ENCODE measurements around the gene KLHL3. TPM values are rescaled to one million over a fixed set of nuclear protein-coding genes. Genes with fewer than 3 reads are reported as not detected.
"Not testable (repeated sequence)": the region's sequence is repeated elsewhere in the genome, so short reads cannot be mapped to it uniquely, and the experiment has no call there.

KLHL3 gene
- total RNA-seq, 1 donor from 2014 or later = 1.2 TPM

DNA sequence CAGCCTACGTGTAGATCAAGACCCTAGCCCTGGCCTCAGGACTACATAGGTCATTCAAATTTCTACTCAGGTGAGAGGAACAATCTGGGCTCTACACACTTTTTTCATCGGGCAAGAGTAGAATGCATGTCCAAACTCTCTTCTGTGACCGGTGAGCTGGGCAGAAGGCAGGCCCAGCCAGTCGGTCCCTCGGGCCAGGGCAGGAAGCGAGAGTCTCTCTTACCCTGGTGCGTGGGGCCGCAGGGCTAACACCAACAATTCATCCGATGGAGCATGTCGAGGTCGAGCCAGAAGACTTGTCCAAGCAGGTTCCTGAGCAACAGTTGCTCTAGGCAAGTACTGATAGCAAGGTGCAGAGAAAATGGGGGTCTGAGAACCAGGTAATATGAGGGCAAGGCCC is 88.5 kb downstream of the KLHL3 start:
- Mint-ChIP-seq H3K27ac (no peak overlapping the region), H3K4me3 (no peak overlapping the region), H3K27me3 (ENCODE audit: insufficient read depth) (peaks cover 3% of the 10 kb centered on the region), H3K9me3 (no peaks in the 10 kb centered on the region), H3K4me1 (ENCODE audit: low read depth) (no peaks in the 10 kb centered on the region), H3K36me3 (ENCODE audit: low read depth) (no peaks in the 10 kb centered on the region)
- intact Hi-C loops (cut with micrococcal nuclease) = no loop called here
- DNase-seq (ENCODE audit: low spot score) = no peak

DNA sequence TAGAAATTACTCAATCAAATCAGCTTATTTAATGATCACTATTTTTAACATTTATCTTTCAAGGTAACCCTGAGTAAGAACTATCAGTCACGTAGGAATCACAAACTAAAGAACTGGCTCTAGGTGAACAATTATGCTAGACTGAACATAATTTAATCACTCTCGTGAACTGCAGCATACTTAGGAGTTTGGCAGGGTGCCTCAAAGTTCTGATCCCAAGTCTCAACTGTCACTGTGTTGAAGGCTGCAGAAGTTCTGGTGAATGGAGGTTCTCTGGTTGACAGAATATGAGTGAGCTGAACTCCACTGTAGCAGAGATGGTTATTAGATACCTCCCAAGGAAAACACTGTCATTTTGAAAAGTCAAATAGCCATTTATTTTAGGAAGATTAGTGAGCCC is 89.1 kb downstream of the KLHL3 start:
- intact Hi-C loops (cut with micrococcal nuclease) = no loop called here
- H3K27ac Mint-ChIP-seq = no peak overlapping the region
- H3K9me3 Mint-ChIP-seq = no peaks in the 10 kb centered on the region
- H3K27me3 Mint-ChIP-seq (ENCODE audit: insufficient read depth) = peaks cover 3% of the 10 kb centered on the region
- DNase-seq (ENCODE audit: low spot score) = no peak
- H3K4me3 Mint-ChIP-seq = no peak overlapping the region
- H3K36me3 Mint-ChIP-seq (ENCODE audit: low read depth) = no peaks in the 10 kb centered on the region
- H3K4me1 Mint-ChIP-seq (ENCODE audit: low read depth) = no peaks in the 10 kb centered on the region

- intact Hi-C loops (cut with micrococcal nuclease); H3K36me3 Mint-ChIP-seq (ENCODE audit: low read depth); H3K27me3 Mint-ChIP-seq (ENCODE audit: insufficient read depth); H3K9me3 Mint-ChIP-seq; H3K4me1 Mint-ChIP-seq (ENCODE audit: low read depth); H3K4me3 Mint-ChIP-seq; H3K27ac Mint-ChIP-seq; DNase-seq (ENCODE audit: low spot score): not testable (repeated sequence)
Measured at GRCh38 chr5:137643081-137643480, 92.8 kb downstream of the KLHL3 start.

GRCh38 chr5:137642091-137642490 is 93.8 kb downstream of the KLHL3 start:
- intact Hi-C loops (cut with micrococcal nuclease) = no loop called here
- DNase-seq (ENCODE audit: low spot score) = no peak
- no peak overlapping the region for H3K4me3 Mint-ChIP-seq
- H3K4me1 Mint-ChIP-seq (ENCODE audit: low read depth) = no peaks in the 10 kb centered on the region
- H3K9me3 Mint-ChIP-seq = no peaks in the 10 kb centered on the region
- peaks cover 3% of the 10 kb centered on the region for H3K27me3 Mint-ChIP-seq (ENCODE audit: insufficient read depth)
- no peak overlapping the region for H3K27ac Mint-ChIP-seq
- H3K36me3 Mint-ChIP-seq (ENCODE audit: low read depth) = no peaks in the 10 kb centered on the region

DNA sequence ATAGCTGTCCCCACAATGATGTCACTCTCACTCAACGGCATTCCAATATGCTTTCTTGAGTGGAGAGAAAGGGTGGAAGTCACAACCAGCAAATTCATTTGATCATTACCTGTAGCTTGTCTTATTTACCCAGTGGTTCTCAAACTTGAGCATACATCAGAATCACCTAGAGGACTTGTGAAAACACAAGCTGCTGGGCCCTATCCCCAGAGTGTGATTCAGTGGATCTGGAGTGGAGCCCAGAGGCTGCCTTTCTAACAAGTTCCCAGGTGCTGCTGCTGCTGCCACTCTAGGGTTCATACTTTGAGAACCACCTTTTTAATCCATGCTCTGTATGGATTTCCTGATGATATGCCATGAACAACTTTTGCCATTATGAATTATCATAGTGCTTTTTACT is 94.7 kb downstream of the KLHL3 start:
- Mint-ChIP-seq H3K4me3 (no peak overlapping the region), H3K36me3 (ENCODE audit: low read depth) (no peaks in the 10 kb centered on the region), H3K27ac (no peak overlapping the region), H3K4me1 (ENCODE audit: low read depth) (no peaks in the 10 kb centered on the region), H3K27me3 (ENCODE audit: insufficient read depth) (peaks cover 3% of the 10 kb centered on the region), H3K9me3 (no peaks in the 10 kb centered on the region)
- no peak for DNase-seq (ENCODE audit: low spot score)
- intact Hi-C loops (cut with micrococcal nuclease) = no loop called here

GRCh38 chr5:137639645-137640044 is 96.2 kb downstream of the KLHL3 start:
- Mint-ChIP-seq H3K27me3 (ENCODE audit: insufficient read depth) (no peaks in the 10 kb centered on the region), H3K4me1 (ENCODE audit: low read depth) (no peaks in the 10 kb centered on the region), H3K9me3 (no peaks in the 10 kb centered on the region), H3K4me3 (no peak overlapping the region), H3K36me3 (ENCODE audit: low read depth) (no peaks in the 10 kb centered on the region), H3K27ac (no peak overlapping the region)
- DNase-seq (ENCODE audit: low spot score) = no peak
- intact Hi-C loops (cut with micrococcal nuclease) = no loop called here

DNA sequence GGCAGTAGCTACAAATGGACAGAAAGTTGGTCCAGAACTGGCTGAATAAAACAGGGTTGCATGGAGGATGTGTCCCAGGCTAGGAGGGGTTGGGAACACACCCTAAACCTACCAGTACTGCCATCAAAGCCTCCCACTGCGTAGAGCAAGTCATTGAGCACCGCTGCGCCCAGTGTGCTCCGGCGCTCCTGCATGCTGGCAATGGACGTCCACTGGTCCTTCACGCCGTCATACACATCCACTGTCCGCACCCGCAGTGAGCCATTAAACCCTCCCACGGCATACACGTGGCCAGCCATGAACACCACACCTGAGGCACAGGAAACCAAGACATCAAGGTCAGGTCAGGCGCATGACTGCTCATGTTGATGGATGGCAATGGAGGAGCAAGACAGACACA is 97.0 kb downstream of the KLHL3 start:
- Mint-ChIP-seq H3K27me3 (ENCODE audit: insufficient read depth) (no peaks in the 10 kb centered on the region), H3K27ac (no peak overlapping the region), H3K9me3 (no peaks in the 10 kb centered on the region), H3K4me3 (no peak overlapping the region), H3K36me3 (ENCODE audit: low read depth) (no peaks in the 10 kb centered on the region), H3K4me1 (ENCODE audit: low read depth) (no peaks in the 10 kb centered on the region)
- intact Hi-C loops (cut with micrococcal nuclease) = no loop called here
- no peak for DNase-seq (ENCODE audit: low spot score)

DNA sequence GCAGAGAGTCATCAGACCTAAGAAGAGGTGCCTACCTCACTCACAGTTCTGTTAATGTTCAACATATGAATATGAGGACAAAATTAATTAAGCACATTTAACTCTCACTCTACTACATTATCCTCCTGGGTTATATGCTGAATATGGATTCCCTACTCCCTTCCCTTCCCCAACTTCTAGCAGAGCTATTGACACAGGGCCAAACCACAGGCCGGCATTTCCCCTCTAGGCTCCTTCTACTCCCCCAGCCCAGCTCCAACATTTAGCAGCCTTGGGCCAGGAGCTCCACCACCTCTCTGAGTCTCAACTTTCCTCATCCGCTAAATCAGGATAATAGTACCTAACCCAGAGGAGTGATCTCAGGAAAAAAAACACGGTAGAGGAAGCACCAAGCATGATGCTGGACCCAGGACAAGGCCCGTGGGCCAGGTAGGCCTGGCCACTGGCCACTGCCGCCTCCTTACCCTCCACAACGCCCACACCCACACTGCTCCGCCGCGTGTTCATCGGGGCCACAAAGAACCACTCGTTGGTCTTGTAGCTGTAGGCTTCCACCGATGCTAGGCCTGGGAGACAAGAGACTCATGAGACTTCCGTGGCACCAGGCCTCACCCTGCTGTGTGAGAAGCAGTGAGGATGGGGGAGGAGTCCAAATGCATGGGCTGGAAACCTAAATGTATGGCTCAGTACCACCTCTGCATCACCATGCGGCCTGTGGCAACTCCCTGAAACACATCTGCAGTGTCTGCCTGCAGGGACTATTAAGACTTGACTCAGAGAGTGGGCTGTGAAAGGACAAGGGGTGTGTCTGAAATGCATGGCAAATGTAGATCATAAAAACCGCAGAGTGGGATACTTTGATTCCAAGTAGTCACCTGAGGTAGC is 98.8 kb downstream of the KLHL3 start:
- no peaks in the 10 kb centered on the region for H3K4me1 Mint-ChIP-seq (ENCODE audit: low read depth)
- H3K27me3 Mint-ChIP-seq (ENCODE audit: insufficient read depth) = no peaks in the 10 kb centered on the region
- no peaks in the 10 kb centered on the region for H3K9me3 Mint-ChIP-seq
- H3K27ac Mint-ChIP-seq = no peak overlapping the region
- no peak overlapping the region for H3K4me3 Mint-ChIP-seq
- no peak for DNase-seq (ENCODE audit: low spot score)
- intact Hi-C loops (cut with micrococcal nuclease) = no loop called here
- H3K36me3 Mint-ChIP-seq (ENCODE audit: low read depth) = no peaks in the 10 kb centered on the region

- no peak for DNase-seq (ENCODE audit: low spot score)
- H3K27ac Mint-ChIP-seq = no peak overlapping the region
- H3K36me3 Mint-ChIP-seq (ENCODE audit: low read depth) = no peaks in the 10 kb centered on the region
- no peaks in the 10 kb centered on the region for H3K9me3 Mint-ChIP-seq
- intact Hi-C loops (cut with micrococcal nuclease) = no loop called here
- no peaks in the 10 kb centered on the region for H3K27me3 Mint-ChIP-seq (ENCODE audit: insufficient read depth)
- H3K4me3 Mint-ChIP-seq = no peak overlapping the region
- no peaks in the 10 kb centered on the region for H3K4me1 Mint-ChIP-seq (ENCODE audit: low read depth)
Measured at GRCh38 chr5:137636099-137636498, 99.8 kb downstream of the KLHL3 start.

DNA sequence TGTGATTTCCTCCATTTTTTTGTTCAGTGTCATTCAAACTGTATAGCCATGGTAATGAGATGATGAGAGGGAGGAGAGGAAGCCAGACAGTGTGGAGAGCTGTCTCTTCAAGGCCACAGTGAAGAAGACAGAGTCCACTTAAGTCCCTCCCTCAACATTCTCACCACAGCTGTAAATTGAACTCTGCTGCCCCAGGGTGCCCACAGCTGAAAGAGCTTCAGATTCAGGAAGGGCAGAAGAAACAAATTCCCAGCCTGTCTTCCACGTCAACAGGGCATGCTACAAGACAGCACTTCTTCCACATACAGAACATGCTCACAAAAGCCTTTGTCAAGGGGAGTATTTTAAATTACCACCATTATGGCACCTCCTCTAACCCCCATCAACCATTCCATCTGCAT is 100.4 kb downstream of the KLHL3 start:
- Mint-ChIP-seq H3K4me3 (no peak overlapping the region), H3K4me1 (ENCODE audit: low read depth) (no peaks in the 10 kb centered on the region), H3K27me3 (ENCODE audit: insufficient read depth) (no peaks in the 10 kb centered on the region), H3K27ac (no peak overlapping the region), H3K36me3 (ENCODE audit: low read depth) (no peaks in the 10 kb centered on the region), H3K9me3 (no peaks in the 10 kb centered on the region)
- intact Hi-C loops (cut with micrococcal nuclease) = no loop called here
- DNase-seq (ENCODE audit: low spot score) = no peak

DNA sequence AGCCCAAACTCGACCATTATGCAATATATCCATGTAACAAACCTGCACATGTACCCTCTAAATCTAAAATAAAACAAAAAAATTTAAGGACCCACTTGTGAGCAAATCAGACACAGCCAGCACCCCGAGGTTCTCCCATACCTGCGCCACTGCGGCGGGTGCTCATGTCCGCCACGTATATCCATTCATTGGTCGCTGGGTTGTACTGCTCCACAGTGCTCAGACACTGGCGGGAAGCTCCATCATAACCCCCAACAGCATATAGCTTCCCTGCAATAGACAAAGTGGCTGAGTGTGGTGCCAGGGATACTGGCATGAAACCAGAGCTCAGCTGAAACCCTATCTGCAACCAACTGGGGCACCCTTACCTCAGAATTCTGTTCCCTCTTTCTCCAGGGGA is 102.0 kb downstream of the KLHL3 start:
- no peak for DNase-seq (ENCODE audit: low spot score)
- no peaks in the 10 kb centered on the region for H3K27me3 Mint-ChIP-seq (ENCODE audit: insufficient read depth)
- no peak overlapping the region for H3K27ac Mint-ChIP-seq
- no peaks in the 10 kb centered on the region for H3K36me3 Mint-ChIP-seq (ENCODE audit: low read depth)
- H3K4me3 Mint-ChIP-seq = no peak overlapping the region
- no peaks in the 10 kb centered on the region for H3K4me1 Mint-ChIP-seq (ENCODE audit: low read depth)
- intact Hi-C loops (cut with micrococcal nuclease) = no loop called here
- H3K9me3 Mint-ChIP-seq = no peaks in the 10 kb centered on the region

GRCh38 chr5:137632716-137633115 is 103.2 kb downstream of the KLHL3 start:
- H3K4me3 Mint-ChIP-seq = no peak overlapping the region
- intact Hi-C loops (cut with micrococcal nuclease) = no loop called here

DNA sequence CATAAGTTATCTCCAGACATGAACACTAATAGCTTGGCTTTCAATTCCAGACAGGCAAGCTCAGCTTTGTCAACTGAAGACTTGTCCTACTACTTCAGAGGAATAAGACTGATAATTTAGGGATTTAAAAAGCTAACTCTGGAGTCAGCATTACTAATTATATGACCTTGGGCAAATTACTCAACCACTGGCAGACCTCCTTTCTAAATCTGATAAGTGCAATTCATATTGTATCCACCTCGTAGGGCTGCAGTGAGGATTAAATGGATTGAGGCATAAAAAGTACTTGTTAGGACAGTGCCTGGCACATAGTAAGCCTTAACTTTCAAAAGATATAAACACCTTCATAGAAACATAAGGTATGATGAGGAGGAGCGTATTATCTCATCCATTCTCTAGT is 104.4 kb downstream of the KLHL3 start:
- H3K9me3 Mint-ChIP-seq = no peaks in the 10 kb centered on the region
- DNase-seq (ENCODE audit: low spot score) = no peak
- H3K36me3 Mint-ChIP-seq (ENCODE audit: low read depth) = no peaks in the 10 kb centered on the region
- H3K4me1 Mint-ChIP-seq (ENCODE audit: low read depth) = no peaks in the 10 kb centered on the region
- no peaks in the 10 kb centered on the region for H3K27me3 Mint-ChIP-seq (ENCODE audit: insufficient read depth)
- intact Hi-C loops (cut with micrococcal nuclease) = no loop called here
- H3K27ac Mint-ChIP-seq = no peak overlapping the region
- H3K4me3 Mint-ChIP-seq = no peak overlapping the region

More at GRCh38 chr5:137632716-137633115, 103.2 kb downstream of the KLHL3 start:
- no peak for DNase-seq (ENCODE audit: low spot score)
- Mint-ChIP-seq H3K27me3 (ENCODE audit: insufficient read depth) (no peaks in the 10 kb centered on the region), H3K9me3 (no peaks in the 10 kb centered on the region), H3K36me3 (ENCODE audit: low read depth) (no peaks in the 10 kb centered on the region), H3K27ac (no peak overlapping the region), H3K4me1 (ENCODE audit: low read depth) (no peaks in the 10 kb centered on the region)

DNA sequence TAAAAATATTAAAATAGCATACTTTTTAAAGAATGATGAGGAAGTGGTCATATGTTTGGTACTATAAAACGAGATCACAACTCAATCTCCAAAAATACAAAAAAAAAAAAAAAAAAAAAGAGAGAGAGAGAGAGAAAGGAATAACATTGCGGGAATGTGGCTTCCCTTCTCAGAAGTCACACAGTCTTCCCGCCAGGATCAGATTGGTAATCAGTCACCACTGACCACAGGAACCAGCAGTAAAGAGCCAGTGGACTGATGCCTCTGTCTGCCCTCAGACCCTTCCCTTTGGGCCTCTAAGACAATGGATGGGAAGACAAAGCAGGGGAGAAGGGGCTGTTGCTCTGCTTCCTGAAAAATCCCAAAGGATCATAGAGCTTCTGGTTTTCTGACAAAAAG is 104.9 kb downstream of the KLHL3 start:
- no peak for DNase-seq (ENCODE audit: low spot score)
- Mint-ChIP-seq H3K4me1 (ENCODE audit: low read depth) (no peaks in the 10 kb centered on the region), H3K36me3 (ENCODE audit: low read depth) (no peaks in the 10 kb centered on the region), H3K27me3 (ENCODE audit: insufficient read depth) (no peaks in the 10 kb centered on the region), H3K4me3 (no peak overlapping the region), H3K9me3 (no peaks in the 10 kb centered on the region), H3K27ac (no peak overlapping the region)
- intact Hi-C loops (cut with micrococcal nuclease) = no loop called here
